HG03039 (cell line): ENCODE data around the gene PTGER3.

Experiments
- ATAC-seq: cut with Tn5 transposase; IDR thresholded peaks from one replicate; pipeline ENCODE4 v1.9.1; 2021; ENCODE audit warnings: mild to moderate bottlenecking, moderate library complexity; ENCODE audit not compliant: unreplicated experiment

PTGER3 gene

GRCh38 chr1:71047635-71048607 lies at the start of gene PTGER3:
PTGER3 (minus strand) TSS chr1:71047816; CDS start chr1:71047577, 239 bp downstream.
- ATAC-seq, result peak; percentile 46

GRCh38 chr1:71094913-71095312 lies 47.3 kb upstream of the PTGER3 start:
- ATAC-seq, result no peak

- no peak for ATAC-seq
These were observed 46.3 kb upstream of the PTGER3 start for GRCh38 chr1:71093938-71094337.

- no peak for ATAC-seq
These were observed 42.1 kb upstream of the PTGER3 start for GRCh38 chr1:71089536-71090270.

- no peak for ATAC-seq
These were observed 41.1 kb upstream of the PTGER3 start for GRCh38 chr1:71088645-71089287.

- no peak for ATAC-seq
These were observed 40.1 kb upstream of the PTGER3 start for GRCh38 chr1:71087713-71088112.

- ATAC-seq, result no peak
These were observed 39.4 kb upstream of the PTGER3 start for GRCh38 chr1:71087060-71087459.

GRCh38 chr1:71086331-71086730 lies 38.7 kb upstream of the PTGER3 start:
- no peak for ATAC-seq

- no peak for ATAC-seq
These were observed 35.7 kb upstream of the PTGER3 start for GRCh38 chr1:71083271-71083670.

- no peak for ATAC-seq
These were observed 34.1 kb upstream of the PTGER3 start for GRCh38 chr1:71081697-71082080.

GRCh38 chr1:71080739-71081696 lies 33.4 kb upstream of the PTGER3 start, which contains the start of gene ZRANB2:
ZRANB2 (minus strand) TSS chr1:71081035; CDS start chr1:71080995, 40 bp downstream.
- ATAC-seq, result peak; percentile 100

- ATAC-seq, result no peak
These were observed 32.7 kb upstream of the PTGER3 start for GRCh38 chr1:71080230-71080738.

- ATAC-seq, result no peak
These were observed 27.1 kb upstream of the PTGER3 start for GRCh38 chr1:71074681-71075080.

GRCh38 chr1:71072273-71072672 lies 24.7 kb upstream of the PTGER3 start:
- ATAC-seq, result no peak

GRCh38 chr1:71071720-71072119 lies 24.1 kb upstream of the PTGER3 start:
- no peak for ATAC-seq

GRCh38 chr1:71068325-71069240 lies 21.0 kb upstream of the PTGER3 start:
- ATAC-seq, result peak; percentile 85

- no peak for ATAC-seq
These were observed 7.2 kb upstream of the PTGER3 start for GRCh38 chr1:71054791-71055190.

- no peak for ATAC-seq
These were observed 6.7 kb upstream of the PTGER3 start for GRCh38 chr1:71054281-71054731.

GRCh38 chr1:71053758-71054157 lies 6.1 kb upstream of the PTGER3 start:
- no peak for ATAC-seq
